Right atrium auricular region (tissue), 2 donors: ENCODE measurements around the gene IGFL3. TPM values are rescaled to one million over a fixed set of nuclear protein-coding genes. Genes with fewer than 3 reads are reported as not detected.
"Not testable (repeated sequence)": the region's sequence is repeated elsewhere in the genome, so short reads cannot be mapped to it uniquely, and the experiment has no call there.

Source experiments
- DNase-seq: peaks from one replicate; pipeline ENCODE4 v3.0.0-alpha.2; 2019; ENCODE audit warnings: low spot score
- H3K27ac ChIP-seq, 2 donors: fragments of 200-600 bp; sonication (generic); 1 replicate in 1 of 2; 2 replicates in 1 of 2; pipeline ENCODE4 v1.5.1; 2016 to 2019
- H3K27me3 ChIP-seq, 2 donors: fragments of 200-600 bp; sonication (generic); one replicate each; pipeline versions ENCODE4 v1.5.1 to v1.6.0; 2017 to 2019
- H3K36me3 ChIP-seq: fragments of 200-600 bp; sonication (generic); one replicate; pipeline ENCODE4 v1.5.1; 2016
- H3K4me1 ChIP-seq, 2 donors: fragments of 200-600 bp; sonication (generic); one replicate each; pipeline versions ENCODE4 v1.5.1 to v1.6.0; 2017 to 2019
- H3K4me3 ChIP-seq, 2 donors: fragments of 200-600 bp; sonication (generic); 1 replicate in 1 of 2; 2 replicates in 1 of 2; pipeline ENCODE4 v1.5.1; 2017 to 2019; ENCODE audit warnings: mild to moderate bottlenecking in 1 of 2, moderate library complexity in 1 of 2
- H3K9me3 ChIP-seq, 2 donors: fragments of 200-600 bp; sonication (generic); one replicate each; pipeline ENCODE4 v1.5.1; 2019
- CTCF ChIP-seq, 2 donors: fragments of 200-600 bp; sonication (generic); IDR thresholded peaks; one replicate each; pipeline ENCODE4 v1.5.1; 2019; ENCODE audit warnings: antibody characterized with exemption in 2 of 2
- total RNA-seq, 2 donors: library from RNA; depleted of rRNA; stranded (reverse); fragments of >200 nt; gene quantifications; one replicate each; pipeline ENCODE4 v1.1.0, GENCODE V29; 2016

Gene IGFL3
- total RNA-seq = not detected

- no peaks in the 10 kb centered on the region for H3K36me3 ChIP-seq
- H3K4me3 ChIP-seq = no peak within 1 kb of the TSS
- H3K27ac ChIP-seq = no peak within 1 kb of the TSS
- H3K4me1 ChIP-seq = no peaks in the 10 kb centered on the region
- peaks cover 0 to 4% of the 10 kb centered on the region in 2 donors for H3K9me3 ChIP-seq
- H3K27me3 ChIP-seq = no peaks in the 10 kb centered on the region
- no peak for DNase-seq
- TF ChIP-seq CTCF (IDR thresholded peaks at IDR 0.05) = no peak
Observed at GRCh38 chr19:46124638-46125115, at the start of gene IGFL3. Gene IGFL3, minus strand, starts transcription at chr19:46124688. Its CDS starts 39 bp downstream, at chr19:46124649.

GRCh38 chr19:46173886-46174480 is 49.5 kb upstream of the IGFL3 start:
- Histone ChIP-seq H3K9me3 (no peaks in the 10 kb centered on the region), H3K4me3 (no peak overlapping the region), H3K4me1 (no peaks in the 10 kb centered on the region), H3K27ac (no peak overlapping the region), H3K36me3 (no peaks in the 10 kb centered on the region), H3K27me3 (no peaks in the 10 kb centered on the region)
- TF ChIP-seq CTCF (IDR thresholded peaks at IDR 0.05) = no peak
- no peak for DNase-seq

- TF ChIP-seq CTCF (IDR thresholded peaks at IDR 0.05) = no peak
- Histone ChIP-seq H3K27ac (no peak overlapping the region), H3K9me3 (peaks cover 0 to 12% of the 10 kb centered on the region in 2 donors), H3K4me3 (no peak overlapping the region), H3K27me3 (no peaks in the 10 kb centered on the region), H3K36me3 (no peaks in the 10 kb centered on the region), H3K4me1 (no peaks in the 10 kb centered on the region)
- DNase-seq = no peak
Observed at GRCh38 chr19:46162731-46163130, 38.2 kb upstream of the IGFL3 start.

GRCh38 chr19:46161642-46162257 is 37.3 kb upstream of the IGFL3 start:
- H3K4me3 ChIP-seq, DNase-seq, H3K4me1 ChIP-seq, H3K27me3 ChIP-seq, H3K27ac ChIP-seq, H3K36me3 ChIP-seq: not testable (repeated sequence)
- H3K9me3 ChIP-seq = peaks cover 0 to 12% of the 10 kb centered on the region in 2 donors

- H3K27me3 ChIP-seq = no peaks in the 10 kb centered on the region
- no peak for DNase-seq
- H3K4me3 ChIP-seq = no peak overlapping the region
- no peak overlapping the region for H3K27ac ChIP-seq
- H3K9me3 ChIP-seq = peaks cover 0 to 12% of the 10 kb centered on the region in 2 donors
- TF ChIP-seq CTCF (IDR thresholded peaks at IDR 0.05) = no peak
- H3K4me1 ChIP-seq = no peaks in the 10 kb centered on the region
- no peaks in the 10 kb centered on the region for H3K36me3 ChIP-seq
Observed at GRCh38 chr19:46160233-46160775, 35.8 kb upstream of the IGFL3 start.

- no peak overlapping the region for H3K27ac ChIP-seq
- DNase-seq = no peak
- no peak for TF ChIP-seq CTCF (IDR thresholded peaks at IDR 0.05)
- no peaks in the 10 kb centered on the region for H3K36me3 ChIP-seq
- peaks cover 0 to 12% of the 10 kb centered on the region in 2 donors for H3K9me3 ChIP-seq
- no peak overlapping the region for H3K4me3 ChIP-seq
- no peaks in the 10 kb centered on the region for H3K27me3 ChIP-seq
- H3K4me1 ChIP-seq = no peaks in the 10 kb centered on the region
Observed at GRCh38 chr19:46159418-46160232, 35.1 kb upstream of the IGFL3 start.
